A549 (cell line): Measurements from ENCODE around the gene INO80C.

ENCODE experiments used
- CEBPB ChIP-seq, 2 experiments: fragments of >200 bp in 1 of 2; sonication (Bioruptor Twin) in 1 of 2; formaldehyde crosslinking in 1 of 2; IDR thresholded peaks; 2 replicates each; pipeline ENCODE4 v1.6.1; 2012 to 2016
- CHD4 ChIP-seq: fragments of 200-600 bp; sonication (generic); IDR thresholded peaks from 2 replicates; pipeline ENCODE4 v1.6.1; 2016; ENCODE audit warnings: antibody characterized with exemption, mild to moderate bottlenecking, borderline replicate concordance
- EP300 ChIP-seq, 2 experiments: fragments of >200 bp; sonication (Bioruptor Twin); formaldehyde crosslinking; IDR thresholded peaks; 2 replicates in 1 of 2; 3 replicates in 1 of 2; pipeline ENCODE4 v1.6.1; 2016 to 2017
- JUN ChIP-seq, 2 experiments: fragments of >200 bp; sonication (Bioruptor Twin); formaldehyde crosslinking; IDR thresholded peaks; 2 replicates in 1 of 2; 3 replicates in 1 of 2; pipeline ENCODE4 v1.6.1; 2016 to 2017
- KDM1A ChIP-seq: fragments of 200-600 bp; sonication (generic); IDR thresholded peaks from 2 replicates; pipeline ENCODE4 v1.6.1; 2016; ENCODE audit warnings: low read depth, mild to moderate bottlenecking
- MYC ChIP-seq: IDR thresholded peaks from 2 replicates; pipeline ENCODE4 v1.6.1; 2012; ENCODE audit warnings: mild to moderate bottlenecking, inconsistent platforms, low read length, improper control_type of control experiment, borderline replicate concordance
- POLR2A ChIP-seq: IDR thresholded peaks from 2 replicates; pipeline ENCODE4 v1.6.1; 2012; ENCODE audit warnings: mild to moderate bottlenecking, low read length
- ZFP36 ChIP-seq: fragments of 450-650 bp; IDR thresholded peaks from 2 replicates; pipeline ENCODE4 v1.6.1; 2014; ENCODE audit warnings: borderline replicate concordance; ENCODE audit not compliant: partially characterized antibody
- TF ChIP-seq, protein P1 (sequence below): fragments of >200 bp; sonication (Bioruptor Twin); formaldehyde crosslinking; IDR thresholded peaks from 3 replicates; pipeline ENCODE4 v1.5.1; 2016

GRCh38 chr18:35513181-35513936, 15.6 kb upstream of the INO80C start:
- TF ChIP-seq, protein P1, sequence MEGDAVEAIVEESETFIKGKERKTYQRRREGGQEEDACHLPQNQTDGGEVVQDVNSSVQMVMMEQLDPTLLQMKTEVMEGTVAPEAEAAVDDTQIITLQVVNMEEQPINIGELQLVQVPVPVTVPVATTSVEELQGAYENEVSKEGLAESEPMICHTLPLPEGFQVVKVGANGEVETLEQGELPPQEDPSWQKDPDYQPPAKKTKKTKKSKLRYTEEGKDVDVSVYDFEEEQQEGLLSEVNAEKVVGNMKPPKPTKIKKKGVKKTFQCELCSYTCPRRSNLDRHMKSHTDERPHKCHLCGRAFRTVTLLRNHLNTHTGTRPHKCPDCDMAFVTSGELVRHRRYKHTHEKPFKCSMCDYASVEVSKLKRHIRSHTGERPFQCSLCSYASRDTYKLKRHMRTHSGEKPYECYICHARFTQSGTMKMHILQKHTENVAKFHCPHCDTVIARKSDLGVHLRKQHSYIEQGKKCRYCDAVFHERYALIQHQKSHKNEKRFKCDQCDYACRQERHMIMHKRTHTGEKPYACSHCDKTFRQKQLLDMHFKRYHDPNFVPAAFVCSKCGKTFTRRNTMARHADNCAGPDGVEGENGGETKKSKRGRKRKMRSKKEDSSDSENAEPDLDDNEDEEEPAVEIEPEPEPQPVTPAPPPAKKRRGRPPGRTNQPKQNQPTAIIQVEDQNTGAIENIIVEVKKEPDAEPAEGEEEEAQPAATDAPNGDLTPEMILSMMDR = no peak
- TF ChIP-seq POLR2A (no peak), JUN (IDR thresholded peaks at IDR 0.05) (peak in 1 of 2 experiments; percentile 43; a peak in 1 of 5 replicates), MYC (no peak), ZFP36 (no peak), CEBPB (IDR thresholded peaks at IDR 0.05) (no peak), CHD4 (no peak), KDM1A (no peak), EP300 (IDR thresholded peaks at IDR 0.05) (peak; percentile 23 to 64; a peak in 3 of 5 replicates)
